HG03060 (cell line): ENCODE data around the gene MISFA.
"Not testable (repeated sequence)": the region's sequence is repeated elsewhere in the genome, so short reads cannot be mapped to it uniquely, and the experiment has no call there.

Experiments
- ATAC-seq: cut with Tn5 transposase; IDR thresholded peaks from one replicate; pipeline ENCODE4 v1.9.1; 2021; ENCODE audit warnings: low read depth, moderate number of reproducible peaks; ENCODE audit not compliant: unreplicated experiment

Gene MISFA

DNA sequence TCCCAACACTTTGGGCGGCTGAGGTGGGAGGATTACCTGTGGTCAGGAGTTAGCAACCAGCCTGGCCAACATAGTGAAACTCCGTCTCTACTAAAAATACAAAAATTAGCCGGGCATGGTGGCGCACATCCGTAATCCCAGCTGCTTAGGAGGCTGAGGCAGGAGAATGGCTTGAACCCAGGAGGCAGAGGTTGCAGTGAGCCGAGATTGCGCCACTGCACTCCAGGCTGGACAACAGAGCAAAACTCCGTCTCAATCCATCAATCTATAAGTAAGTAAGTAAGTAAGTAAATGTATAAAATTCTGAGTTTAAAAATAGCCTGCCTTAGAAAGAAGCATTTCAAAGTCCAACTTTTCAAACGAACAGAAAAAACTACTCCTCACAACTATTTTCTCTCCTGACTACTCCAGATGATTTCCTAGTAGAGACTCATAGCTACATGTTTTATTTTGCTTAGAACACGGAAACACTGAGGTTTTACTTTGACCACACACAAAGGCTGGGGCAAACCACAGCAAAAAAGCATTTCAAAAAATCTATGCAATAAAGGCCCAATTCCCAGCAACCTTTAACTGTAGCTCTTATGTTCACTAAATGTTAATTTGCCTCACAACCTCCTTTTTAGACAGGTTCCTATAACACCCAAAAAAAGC, 18.2 kb downstream of the MISFA start:
- ATAC-seq = no peak

DNA sequence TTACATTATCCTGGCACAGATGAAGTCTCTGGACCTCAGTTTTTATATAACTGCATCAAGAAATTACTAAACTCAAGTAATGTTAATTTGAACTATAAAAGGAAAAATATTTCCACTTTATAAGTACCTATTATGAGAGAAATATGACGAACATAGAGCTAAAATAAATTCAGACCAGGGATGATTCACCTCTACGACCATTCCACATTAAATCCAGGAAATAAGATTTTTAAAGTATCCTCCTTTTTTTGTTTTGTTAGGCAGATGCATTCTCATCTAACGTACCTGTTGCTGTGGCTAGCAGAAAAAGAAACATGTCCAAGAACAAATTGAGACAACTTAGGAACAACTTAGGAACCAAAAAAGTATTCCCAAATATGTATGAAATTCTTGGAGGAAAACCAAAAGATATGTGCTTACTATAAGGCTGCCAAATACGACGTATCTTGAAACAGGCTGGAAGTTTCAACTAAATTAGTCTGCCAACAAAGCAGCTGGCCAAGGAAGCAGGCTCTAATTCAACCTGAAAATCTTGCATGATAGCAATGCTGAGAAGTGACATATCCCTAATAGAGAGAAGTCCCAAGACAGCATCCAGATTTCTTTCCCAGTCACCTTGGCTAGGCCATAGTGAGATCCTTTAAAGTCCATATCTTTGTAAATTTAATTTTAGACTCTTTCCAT, 18.9 kb downstream of the MISFA start:
- no peak for ATAC-seq

DNA sequence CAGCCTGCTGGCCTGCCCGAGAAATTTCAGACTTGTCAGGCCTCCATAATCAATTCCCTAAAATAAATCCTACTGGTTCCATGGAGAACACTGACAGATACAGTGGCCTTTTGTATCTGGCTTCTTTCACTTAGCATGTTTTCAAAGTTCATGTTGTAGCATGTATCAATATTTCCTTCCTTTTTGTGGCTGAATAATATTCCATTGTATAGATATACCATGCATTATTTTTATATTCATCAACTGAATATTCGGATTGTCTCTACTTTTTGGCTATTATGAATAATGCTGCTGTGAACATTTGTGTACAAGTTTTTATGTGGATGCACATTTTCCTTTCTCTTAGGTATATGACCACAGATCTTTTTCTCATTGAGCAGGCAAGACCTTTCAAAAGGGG, 24.1 kb downstream of the MISFA start:
- ATAC-seq = no peak

DNA sequence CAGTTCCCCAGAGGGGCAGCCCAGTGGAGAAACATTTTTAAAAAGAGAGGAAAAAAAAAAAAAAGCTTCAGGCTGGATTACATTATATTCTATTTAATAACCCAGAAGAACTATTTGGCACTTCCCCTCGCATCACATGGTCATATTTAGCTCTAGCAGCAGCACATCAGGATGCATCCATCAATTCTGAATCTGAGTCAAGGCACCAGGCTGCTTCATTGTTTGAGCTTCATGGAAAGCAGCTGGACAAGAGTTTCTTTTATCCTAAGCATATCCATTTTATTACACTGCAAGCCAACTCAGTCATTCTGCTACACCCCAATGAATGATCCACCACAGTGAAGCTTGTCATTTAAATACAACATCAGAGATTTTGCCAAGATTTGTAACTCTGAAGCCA, 24.6 kb downstream of the MISFA start:
- no peak for ATAC-seq

DNA sequence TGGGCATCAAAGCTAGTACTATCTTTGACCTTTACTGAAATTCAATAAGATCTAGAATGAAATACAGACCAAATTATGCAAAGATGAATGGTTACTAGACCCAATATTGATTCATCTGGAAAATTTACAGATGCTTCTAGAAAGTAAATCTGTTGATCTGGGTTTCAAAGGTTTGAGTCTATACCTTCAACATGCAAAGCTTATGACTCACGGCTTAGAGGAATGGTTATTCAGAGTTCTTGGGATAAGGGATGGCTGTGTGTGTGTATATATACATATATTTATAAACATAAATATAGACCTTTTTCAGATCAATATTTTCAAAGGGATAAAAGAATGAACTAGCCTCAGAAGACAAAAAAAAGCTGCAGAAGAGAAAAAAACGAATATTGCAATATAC, 33.3 kb downstream of the MISFA start:
- ATAC-seq = no peak

DNA sequence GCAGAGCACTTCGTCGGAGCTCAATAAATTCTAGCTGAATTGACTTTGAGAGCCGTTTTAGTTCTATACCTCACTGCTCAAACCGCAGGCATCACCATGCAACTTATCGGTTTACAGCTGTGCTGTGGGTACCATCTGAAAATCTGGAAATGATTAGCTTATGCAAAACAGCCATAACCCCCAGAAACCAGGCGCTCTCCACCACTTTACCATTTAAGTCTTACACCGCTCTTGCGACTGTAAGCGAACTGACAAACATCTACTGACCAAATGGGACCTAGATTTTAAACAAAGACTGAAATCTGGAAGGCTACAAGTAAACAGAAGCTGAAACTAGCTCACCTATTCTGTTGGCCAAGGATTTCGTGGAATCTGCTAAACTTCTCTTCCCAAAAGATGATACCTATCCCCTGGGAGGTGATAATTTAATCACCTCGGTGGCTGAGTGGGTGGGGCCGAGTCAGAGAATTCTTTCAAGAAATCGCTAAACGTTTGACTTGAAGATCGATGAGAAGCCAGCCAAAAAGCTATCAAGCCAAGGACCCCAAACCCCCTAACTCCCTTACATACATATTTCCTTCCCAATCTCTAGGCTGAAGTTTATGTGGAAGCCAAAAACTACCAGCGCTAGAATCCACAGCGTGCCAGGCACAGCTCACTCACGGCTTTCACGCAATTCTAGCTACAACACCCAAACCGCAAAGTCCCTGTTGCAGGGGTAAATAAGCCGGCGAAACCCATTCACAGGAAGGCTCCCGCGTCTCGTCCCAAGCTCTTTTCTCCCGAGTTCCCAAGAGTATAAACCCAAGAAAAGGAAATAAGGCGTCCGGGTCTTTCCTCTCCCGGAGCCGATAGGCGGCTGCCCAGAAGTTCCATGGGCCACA, 33.9 kb downstream of the MISFA start:
- ATAC-seq = peak; percentile 48

DNA sequence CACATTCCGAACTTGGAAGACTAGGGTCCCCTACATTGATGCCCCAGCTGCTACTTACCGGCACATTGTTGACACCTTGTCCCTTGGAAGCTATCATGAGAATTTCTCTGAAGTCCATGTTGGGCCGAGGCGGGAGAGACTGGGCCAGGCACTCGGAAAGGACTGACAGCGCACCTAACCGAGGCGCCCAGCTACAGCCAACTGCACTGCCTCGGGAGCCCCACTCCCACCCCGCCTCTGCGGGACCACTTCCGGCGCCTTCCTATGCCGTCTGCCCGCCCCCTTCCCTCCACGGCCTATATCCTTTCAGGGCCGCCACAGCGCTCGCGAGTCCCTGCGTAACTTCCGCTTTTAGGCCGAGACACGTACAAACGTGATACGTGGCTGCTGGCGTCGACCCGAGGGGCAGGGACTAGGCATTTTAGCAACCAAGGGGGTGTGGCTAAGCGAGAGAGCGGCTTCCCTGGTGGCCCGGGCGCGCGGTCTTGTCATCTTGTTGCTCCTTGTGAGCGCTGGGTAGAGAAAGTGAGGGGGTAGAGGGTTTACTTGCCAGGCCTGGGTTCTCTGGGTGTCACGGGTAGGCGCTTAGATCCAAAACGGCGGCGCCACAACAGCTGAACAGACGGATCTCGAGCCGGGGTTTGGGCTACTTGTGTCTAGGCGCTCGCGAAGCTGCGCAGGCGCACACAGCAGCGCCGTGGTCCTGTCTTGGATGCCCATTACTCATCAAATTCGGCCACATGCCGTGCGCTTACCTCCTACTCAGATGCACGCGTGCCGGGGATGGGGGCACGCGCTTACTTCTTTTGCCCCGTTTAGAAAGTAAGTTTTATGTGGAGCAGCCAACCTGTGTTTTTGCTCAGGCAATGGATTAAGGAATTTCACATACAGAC, 34.8 kb downstream of the MISFA start, which contains the start of gene SPTY2D1:
Gene SPTY2D1, minus strand, starts transcription at position 203 of the 893 bp plus-strand sequence. Its CDS starts 85 bp downstream, at position 118.
- peak; percentile 92 for ATAC-seq

DNA sequence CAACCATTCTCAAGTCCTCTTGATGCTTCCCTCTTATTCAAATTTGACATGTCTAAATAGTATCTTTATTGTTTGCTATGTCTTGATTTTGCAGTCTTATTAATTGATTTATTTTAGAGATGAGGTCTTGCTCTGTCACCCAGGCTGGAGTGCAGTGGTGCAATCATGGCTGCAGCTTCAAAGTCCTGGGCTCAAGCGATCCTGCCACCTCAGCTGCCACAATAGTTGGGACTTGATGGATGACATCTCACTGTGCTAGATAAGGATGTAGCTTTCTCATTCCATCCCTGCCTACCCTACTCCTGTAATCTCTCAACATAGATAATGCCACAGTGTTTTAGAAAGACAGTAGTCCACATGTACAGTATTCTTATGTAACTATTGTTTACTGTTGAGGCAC, 42.1 kb downstream of the MISFA start:
- no peak for ATAC-seq

DNA sequence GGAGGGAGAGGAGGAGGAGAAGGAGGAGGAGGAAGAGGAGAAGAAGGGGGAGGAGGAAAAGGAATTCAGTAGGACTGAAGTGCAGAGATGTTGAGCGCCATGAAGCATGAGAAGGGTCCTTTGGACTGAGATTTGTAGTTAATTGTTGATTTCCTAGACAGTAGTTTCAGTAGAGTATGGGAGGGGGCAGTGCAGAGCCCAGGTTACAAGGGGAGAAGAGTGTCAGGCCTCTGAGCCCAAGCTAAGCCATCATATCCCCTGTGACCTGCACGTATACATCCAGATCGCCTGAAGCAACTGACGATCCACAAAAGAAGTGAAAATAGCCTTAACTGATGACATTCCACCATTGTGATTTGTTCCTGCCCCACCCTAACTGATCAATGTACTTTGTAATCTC, 43.4 kb downstream of the MISFA start:
- ATAC-seq = not testable (repeated sequence)

DNA sequence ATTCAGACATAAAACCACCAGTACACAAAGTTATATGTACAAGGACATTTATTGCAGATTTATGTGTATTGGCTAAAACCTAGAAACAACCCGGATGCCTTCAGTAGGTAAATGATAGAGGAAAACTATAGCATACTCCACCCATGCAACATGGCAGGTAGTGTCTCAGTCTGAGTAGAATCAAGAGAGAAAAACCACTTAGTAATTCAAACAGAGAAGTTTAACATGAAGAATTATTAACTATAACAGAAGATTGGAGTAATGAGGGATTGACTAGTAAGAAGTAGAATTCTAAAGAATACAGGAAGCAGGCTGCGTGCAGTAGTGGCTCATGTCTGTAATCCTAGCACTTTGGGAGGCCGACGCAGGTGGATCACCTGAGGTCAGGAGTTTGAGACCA, 50.8 kb downstream of the MISFA start:
- no peak for ATAC-seq

DNA sequence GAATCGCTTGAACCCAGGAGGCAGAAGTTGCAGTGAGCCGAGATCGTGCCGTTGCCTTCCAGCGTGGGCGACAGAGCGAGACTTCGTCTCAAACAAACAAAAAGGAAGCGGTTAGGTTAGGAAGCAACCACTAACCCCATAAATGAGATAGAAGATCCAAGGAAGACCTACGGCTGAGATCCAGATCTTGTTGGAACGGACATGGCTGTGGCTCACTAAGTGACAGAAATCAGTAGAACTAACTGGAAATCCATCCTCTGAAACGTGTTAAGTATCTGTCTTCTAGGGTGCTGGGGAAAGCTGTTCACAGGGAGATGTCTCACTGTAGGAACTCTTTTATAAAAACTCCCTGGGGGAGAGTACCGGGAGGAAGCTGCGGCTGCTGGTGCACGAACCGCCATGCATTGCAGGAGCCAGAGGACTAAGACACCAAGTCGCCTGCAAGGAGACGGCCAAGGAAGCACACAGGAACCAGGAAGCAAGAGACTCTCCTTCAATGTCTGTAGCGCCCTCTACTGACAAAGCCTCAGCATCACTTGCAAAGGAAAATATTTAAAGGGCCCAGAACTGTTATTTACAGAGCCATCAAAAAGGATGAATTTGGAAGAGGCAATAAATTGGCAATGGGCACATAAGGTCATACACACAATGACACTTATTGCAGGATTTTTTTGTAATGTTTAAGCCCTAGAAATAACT, 51.4 kb downstream of the MISFA start:
- ATAC-seq = no peak
